Gastrocnemius medialis (tissue), 4 donors: Measurements from ENCODE around the gene HIVEP3.

ENCODE experiments used
- POLR2A ChIP-seq, 2 donors: fragments of 450-650 bp; IDR thresholded peaks; one replicate each; pipeline ENCODE4 v1.6.1; 2017; ENCODE audit warnings: antibody characterized with exemption in 2 of 2, mild to moderate bottlenecking in 2 of 2, moderate library complexity in 2 of 2
- TF ChIP-seq, protein P1 (sequence below), 5 experiments: fragments of 450-650 bp in 3 of 5; fragments of 200-600 bp in 2 of 5; sonication (generic) in 2 of 5; IDR thresholded peaks in 4 of 5; conservative IDR thresholded peaks in 1 of 5; 1 replicate in 4 of 5; 2 replicates in 1 of 5; pipeline ENCODE4 v1.5.1; 2016 to 2019; ENCODE audit warnings: antibody characterized with exemption in 5 of 5, mild to moderate bottlenecking in 3 of 5, moderate library complexity in 3 of 5

DNA sequence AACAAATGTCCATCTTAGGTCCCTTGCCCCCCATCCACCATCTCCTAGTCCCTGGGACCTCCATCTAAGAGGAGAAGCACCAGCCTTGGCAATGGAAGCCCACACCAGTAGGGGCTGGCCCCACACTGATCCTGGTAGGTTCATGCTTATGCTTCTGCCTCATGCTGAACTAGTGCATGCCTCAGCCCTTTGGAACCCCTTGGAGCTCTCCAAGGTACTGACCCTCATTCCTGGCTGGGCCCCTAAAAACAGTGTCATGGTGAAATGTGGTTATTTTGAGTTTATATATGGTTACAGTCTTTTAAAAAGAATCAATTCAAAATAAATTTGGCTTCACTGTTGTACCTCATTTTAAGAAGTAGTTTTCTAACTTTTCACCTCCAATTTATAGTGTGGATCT, 108.3 kb downstream of the HIVEP3 start:
- TF ChIP-seq, protein P1, sequence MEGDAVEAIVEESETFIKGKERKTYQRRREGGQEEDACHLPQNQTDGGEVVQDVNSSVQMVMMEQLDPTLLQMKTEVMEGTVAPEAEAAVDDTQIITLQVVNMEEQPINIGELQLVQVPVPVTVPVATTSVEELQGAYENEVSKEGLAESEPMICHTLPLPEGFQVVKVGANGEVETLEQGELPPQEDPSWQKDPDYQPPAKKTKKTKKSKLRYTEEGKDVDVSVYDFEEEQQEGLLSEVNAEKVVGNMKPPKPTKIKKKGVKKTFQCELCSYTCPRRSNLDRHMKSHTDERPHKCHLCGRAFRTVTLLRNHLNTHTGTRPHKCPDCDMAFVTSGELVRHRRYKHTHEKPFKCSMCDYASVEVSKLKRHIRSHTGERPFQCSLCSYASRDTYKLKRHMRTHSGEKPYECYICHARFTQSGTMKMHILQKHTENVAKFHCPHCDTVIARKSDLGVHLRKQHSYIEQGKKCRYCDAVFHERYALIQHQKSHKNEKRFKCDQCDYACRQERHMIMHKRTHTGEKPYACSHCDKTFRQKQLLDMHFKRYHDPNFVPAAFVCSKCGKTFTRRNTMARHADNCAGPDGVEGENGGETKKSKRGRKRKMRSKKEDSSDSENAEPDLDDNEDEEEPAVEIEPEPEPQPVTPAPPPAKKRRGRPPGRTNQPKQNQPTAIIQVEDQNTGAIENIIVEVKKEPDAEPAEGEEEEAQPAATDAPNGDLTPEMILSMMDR (IDR thresholded peaks at IDR 0.05 in 4 of 5, conservative IDR thresholded peaks at IDR 0.05 in 1 of 5): no peak
- no peak for TF ChIP-seq POLR2A (IDR thresholded peaks at IDR 0.05)
